SIG-M5 treated with dmso at 0.1 percent for 504 hours (cell line): Measurements from ENCODE around the gene PSMD13.

ENCODE experiments used
- DNase-seq: peaks from one replicate; lab custom pipeline; 2025; ENCODE audit not compliant: unreplicated experiment; lab: John Stamatoyannopoulos, UW

Gene PSMD13

GRCh38 chr11:297586-298405 lies 61.0 kb downstream of the PSMD13 start:
- no peak for DNase-seq

DNA sequence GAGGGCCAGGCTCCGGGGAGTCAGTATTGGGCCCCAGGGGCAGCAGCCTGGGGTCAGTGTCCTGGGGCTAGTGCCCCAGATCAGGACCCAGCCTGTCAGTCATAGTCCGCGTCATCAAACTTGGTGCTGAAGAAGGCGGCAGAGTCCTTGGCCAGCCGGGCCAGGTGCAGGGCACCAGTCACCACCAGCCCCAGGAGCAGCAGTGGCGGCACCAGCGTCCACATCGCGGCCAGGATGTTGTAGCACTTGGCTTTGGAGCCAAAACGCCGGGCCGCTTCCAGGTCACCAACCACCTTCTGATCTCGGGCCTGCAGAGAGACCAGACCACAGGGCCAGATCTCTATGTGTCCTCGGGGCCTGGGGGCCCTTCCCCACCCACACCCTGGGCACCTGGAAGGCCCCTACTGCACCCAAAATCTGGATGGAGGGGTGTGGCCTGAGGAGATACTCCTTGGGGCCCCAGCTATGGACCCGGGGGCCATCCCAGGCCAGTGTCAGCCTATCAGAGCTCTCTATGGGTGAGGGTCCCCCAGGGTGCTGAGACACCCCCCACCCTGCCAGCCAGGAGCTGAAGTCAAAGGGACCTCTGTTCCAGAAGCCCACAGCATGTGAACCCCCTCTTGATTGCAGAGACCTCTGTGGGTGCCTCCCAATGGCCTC lies 61.8 kb downstream of the PSMD13 start:
- DNase-seq, result no peak

DNA sequence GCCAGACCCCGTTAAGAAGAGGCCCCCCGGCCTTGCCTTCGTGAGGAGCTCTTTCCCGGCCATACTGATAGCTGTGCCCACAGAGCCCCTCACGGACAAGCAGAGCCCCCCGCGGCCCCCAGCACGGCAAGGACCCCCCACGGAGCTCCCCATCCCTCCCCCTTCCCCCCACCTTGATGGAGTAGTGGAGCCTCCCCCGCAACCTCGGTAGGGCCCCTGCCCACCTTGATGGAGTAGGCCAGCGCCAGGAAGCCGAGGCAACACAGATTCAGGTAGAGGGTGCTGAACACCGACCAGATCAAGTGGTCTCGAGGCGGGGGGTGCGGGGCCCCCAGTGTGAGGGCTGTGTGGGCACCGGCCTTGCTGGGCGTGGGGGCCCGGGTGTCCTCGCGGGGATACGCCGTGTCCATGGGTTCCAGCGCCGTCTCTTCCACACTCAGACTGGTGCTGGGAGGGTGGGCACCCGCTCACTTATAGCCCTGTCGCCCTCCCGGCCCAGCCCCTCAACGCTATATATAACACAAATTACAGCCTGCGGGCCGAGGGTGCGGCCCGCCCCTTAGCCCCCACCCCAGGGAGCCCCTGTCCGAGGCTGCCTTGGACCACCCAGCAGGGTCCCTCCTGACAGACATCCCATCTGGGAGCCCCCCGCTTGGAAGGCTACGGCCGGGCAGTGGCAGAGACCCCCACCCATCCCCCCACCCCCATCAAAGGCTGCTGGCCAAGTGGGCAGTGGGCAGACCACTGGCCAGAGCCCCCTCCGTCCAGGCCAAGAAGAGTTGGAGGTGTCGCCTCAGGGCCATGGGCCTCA lies 62.5 kb downstream of the PSMD13 start, which contains the start of gene IFITM5:
TSS of gene IFITM5 (minus strand) at position 446 of the 811 bp plus-strand sequence. CDS start at position 410, 36 bp downstream.
- DNase-seq, result no peak

- DNase-seq, result no peak
Measured at GRCh38 chr11:299951-300735, 63.4 kb downstream of the PSMD13 start.
